CD4-positive, alpha-beta T cell treated with Interferon alpha-2 for 1 hour (primary cell): ENCODE results near the gene PTPRZ1.

ENCODE experiments used
- DNase-seq, 2 donors: peaks; one replicate each; pipeline ENCODE4 v3.0.0-alpha.2; 2020 to 2022

Gene PTPRZ1

DNA sequence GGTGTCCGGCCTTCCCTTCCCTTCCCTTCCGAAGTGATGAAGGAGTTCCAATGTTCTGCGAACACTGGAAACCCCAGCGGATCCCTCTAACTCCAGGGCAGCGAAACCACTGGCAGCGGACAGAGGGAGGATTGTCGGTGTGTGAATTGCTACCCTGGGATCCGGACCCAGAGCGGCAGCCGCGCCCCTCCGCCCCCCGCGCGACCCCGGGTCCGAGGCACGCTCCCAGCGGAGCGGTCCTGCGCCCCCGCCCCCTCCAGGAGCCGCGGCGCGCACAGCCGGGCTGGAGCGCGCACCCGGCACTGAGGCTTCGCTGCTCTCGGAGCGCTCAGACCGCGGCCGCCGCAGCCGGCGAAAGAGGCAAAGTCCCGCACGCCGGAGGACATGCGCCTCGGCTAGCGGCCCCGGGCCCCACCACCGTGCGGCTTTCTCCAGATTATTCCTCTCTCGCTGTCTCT, at the start of gene PTPRZ1:
PTPRZ1 (plus strand) TSS at position 331 of the 458 bp plus-strand sequence. CDS start 339 bp downstream, outside the sequence.
- no peak for DNase-seq

DNA sequence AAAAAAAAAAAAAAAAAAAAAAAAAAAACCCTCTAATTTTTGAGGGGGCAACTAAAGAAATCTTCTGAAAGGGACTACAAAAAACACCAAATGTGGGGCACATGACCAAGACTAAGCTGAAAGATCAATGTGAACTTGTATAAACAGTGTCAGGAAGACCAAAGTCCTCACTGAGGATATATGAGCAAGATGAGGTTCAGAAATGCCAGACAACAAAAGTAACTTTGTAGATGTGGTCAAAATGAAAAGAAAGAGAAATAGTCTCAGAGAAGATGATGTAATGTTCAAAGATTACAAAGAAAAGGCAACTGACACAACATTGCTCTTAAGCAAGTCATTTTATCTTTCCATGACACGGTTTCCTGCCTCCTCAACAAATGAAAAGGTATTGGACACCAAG, 48.7 kb upstream of the PTPRZ1 start:
- DNase-seq: no peak

DNA sequence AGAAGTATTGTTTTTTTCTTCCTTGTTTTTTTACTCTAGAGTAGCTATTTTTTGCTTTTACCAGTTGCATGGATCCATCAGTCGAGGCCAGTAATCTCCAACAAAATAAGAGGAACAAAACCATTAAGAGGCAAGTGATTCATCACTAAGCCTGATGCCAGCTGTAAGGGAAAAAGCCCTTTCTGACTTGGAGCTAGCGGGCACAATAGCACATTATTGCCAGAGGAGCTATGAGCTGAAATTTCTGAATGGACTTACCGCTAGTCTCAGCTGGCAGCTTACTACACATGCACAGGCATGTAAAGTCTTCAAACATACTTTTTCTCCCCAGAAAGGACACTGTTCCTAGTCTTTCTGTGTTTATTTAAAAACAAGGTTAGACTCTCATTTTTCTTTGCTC, 41.6 kb upstream of the PTPRZ1 start:
- no peak for DNase-seq

DNA sequence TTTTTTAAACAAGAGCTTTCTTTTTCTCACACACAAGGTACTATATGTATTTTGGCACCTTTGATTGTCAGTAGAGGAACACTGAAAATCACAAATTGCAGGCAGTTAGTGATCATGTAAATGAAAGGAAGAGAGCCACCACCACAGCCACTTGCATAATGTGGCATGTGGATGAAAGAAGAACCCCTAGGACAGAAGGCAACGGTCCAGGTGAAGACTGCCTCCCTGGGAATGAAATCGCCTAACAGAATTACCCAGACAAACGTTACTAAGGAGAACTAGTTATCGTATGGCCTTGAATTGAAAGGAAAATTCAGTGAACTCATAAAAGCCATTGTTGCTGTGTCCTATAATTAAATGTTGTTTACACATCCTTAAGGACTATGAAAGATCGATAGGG, 41.2 kb upstream of the PTPRZ1 start:
- no peak for DNase-seq

DNA sequence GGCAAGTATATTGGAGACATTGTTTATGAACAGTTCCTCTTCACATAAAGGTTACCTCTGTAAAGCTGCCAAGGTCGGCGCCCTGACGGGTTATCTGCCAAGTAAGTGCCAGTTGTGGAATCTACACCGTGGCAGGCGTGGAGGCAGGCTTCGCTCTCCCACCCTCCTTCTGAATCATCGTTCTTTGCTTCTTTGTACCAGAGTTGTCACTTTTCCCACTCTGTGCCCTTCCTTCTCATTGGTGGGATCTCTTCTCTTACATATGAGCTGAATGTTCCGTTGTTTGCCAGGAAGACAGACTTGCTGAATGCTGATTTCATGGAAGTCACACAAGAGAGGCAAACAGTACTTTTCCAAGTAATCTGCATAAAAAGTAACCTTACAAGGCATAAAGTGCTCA, 40.6 kb upstream of the PTPRZ1 start:
- DNase-seq: no peak

DNA sequence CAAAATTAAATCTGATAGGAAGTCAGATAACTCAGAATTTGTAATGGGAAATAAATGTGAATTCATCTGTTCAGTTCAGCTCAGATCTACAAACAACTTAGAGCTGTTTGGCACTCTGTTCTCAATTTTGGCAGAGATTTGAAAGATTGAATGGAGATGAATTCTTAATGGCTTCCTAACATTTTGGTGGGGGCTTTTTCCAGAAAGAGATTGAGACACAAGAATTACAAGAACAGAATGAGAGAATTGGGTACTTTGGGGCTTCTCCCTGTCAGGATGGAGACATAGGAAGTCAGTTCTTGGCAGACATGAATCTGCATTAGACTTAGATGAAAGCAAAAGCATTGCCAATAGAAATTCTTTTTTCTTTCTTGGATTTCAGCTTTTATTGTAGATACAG, 39.0 kb upstream of the PTPRZ1 start:
- DNase-seq: no peak

DNA sequence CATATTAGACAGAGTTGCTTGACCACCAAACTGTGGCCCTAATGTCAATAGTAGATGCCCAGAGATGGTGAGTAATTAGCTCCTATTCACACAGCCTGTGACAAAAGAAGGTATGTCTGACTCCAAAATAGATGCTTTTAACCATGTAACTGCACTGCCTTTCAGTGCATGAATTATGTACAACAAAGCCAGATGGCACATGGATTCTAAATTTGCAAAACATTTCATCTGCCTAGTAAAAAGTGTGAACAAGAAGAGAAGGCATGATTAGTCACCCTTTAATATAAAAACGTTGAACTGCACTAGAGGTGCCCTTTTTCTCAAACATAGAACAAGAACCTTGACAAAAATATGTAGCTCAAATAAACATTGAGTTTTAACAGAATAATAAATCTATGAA, 35.5 kb upstream of the PTPRZ1 start:
- no peak for DNase-seq

DNA sequence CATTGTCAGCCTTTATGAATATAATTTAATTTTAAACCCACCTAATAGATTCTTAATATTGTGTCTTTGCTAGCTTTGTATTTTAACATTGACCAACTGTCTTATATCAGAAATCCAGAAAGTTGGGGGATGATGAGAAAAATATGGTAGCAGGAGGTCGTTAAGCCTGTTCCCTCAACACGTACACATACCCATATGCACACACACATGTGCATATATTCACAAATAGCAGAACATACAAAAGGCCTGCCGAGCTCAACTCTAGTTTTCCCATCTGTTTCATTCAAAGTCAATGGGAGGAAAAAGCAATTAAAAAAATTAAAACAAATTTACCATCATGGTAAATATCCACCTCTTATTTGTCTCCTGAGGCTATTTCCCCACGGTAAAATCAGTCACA, 25.9 kb upstream of the PTPRZ1 start:
- no peak for DNase-seq

DNA sequence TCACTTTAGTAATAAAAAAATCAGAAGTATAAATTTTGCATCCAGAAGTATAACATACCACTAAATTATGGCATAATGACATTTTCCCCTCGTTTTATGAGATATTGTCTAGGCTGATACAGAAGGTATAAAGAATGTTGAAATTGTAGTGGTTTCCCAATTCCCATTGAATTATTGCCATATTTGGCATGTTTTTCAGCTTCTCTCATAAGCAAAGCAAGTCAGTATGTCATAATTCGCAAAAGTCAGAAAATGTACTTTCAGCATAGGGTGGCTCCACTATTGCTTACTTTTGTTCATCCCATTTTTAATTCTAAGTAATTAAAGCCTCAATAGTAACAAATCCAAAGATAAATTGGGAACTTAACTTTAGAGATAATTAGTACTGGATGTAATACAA, 19.7 kb upstream of the PTPRZ1 start:
- DNase-seq: no peak

DNA sequence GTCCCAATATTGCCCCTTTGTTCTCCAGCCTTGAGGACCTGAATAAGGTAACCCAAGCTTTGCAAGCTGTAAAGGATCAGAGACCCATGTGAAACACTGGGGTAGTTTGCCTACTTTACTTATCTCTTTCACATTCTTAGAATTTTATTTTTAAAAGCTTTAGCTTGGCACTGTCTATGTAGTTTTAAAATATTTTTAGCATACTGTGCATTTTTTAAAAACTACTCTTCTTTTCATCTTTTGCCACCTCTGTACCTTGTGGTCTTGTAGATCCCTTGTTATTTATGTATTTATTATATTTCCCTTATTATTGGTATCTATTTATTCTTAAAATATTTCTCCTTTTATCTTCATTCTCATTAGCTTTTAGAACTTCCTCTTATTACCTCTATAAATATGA, 12.0 kb upstream of the PTPRZ1 start:
- DNase-seq: no peak

DNA sequence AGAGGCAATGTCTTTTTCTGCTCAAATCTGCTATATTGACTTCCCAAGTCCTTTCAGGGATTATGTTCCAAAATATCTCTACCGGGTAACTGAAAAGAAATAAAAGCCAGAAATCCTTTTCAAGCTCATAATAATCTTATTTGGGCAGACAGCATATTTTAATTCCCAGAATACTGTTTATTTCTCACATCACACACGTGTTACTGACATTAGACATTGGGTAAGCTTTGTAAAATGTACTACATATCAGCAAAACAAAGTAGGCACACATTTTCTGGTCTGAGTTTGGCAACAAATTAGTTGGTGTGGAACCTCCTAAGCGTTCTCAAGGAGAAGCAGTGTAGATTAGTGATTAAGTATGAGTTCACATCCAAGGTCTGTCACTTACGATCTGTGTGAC, 10.4 kb upstream of the PTPRZ1 start:
- DNase-seq: no peak

DNA sequence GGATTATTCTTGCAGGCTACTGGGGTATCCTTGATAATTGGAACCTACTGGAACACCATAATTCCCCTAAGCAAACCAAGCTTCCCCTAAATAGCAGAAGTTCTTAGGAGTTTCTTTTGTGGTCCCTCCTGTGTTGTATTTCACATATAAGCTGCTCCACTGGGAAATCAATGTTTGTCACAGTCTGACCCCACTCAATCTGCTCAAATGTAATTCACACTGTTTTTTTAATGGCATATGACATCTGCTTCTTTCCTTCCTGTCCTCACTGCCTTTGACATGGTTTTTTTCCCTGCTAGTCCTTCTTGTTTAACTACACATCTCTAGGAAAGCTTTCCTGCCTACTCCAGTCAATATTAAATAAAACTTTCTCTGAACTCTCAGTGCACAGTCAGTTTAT, 1.8 kb upstream of the PTPRZ1 start:
- no peak for DNase-seq

DNA sequence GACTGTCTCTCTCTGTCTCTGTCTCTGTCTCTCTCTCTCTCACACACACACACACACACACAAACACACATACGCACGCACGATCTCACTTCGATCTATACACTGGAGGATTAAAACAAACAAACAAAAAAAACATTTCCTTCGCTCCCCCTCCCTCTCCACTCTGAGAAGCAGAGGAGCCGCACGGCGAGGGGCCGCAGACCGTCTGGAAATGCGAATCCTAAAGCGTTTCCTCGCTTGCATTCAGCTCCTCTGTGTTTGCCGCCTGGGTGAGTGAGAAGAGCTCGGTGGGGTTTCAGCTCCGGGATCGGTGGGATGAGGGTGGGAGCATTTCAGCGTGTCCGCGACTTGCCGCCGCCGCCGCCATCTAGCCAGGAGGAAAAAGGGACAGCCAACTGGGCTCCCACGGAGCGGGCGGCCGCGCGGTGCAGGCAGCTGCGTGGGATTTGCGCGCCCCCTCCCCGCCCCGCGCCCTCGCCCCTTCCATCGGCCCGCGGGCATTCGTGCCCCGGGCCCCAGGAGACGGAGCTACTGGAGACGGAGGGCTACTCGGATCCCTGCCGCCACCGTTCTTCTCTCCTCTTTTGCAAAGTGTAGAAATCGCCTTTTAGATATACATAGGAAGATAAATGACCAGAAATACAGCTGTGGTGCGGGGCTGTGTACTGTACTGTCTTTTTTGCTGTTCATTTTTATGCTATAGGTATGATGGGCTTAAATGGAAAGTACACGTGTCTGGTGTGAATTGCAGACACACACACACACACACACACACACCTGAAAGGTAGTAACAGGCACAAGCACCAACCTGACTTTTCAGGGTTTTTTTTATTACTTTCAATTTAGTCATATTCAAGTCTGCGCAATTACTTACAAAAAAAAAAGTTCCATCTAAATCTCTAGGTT, 581 bp downstream of the PTPRZ1 start:
- DNase-seq: no peak

DNA sequence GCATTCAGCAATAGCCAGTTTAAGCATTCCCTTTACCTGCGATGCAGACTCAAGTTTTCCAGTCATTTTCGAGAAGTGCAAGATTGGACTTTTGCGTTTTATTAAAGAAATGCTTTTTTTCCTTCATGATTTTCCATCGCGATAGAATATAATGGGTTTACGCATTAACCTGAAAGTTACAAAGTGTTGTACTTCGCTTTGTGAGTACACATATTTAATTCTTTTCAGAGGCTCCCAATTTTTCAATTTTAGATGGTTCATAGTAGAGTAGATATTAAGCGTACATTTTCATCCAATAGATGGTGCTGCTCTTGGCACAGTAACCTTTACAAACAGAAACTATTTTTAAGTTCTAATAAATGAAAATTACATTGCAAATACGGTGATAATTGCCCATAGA, 1.3 kb downstream of the PTPRZ1 start:
- DNase-seq: no peak

DNA sequence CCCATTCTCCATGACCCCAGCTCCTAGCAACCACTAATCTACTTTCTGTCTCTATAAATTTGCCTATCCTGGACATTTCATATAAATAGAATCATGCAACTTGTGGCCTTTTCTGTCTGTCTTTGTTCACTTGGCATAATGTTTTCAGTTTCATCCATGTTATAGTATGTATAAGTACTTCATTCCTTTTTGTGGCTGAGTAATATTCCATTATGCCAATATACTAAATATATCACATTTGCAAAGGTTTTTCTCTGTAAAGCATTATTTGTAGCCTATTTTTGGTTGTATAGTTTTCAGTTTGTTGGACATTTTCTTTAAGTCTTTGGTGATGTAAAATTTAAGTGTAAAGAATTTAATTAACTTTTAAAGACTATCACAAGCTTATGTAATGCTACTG, 2.2 kb downstream of the PTPRZ1 start:
- DNase-seq: no peak

DNA sequence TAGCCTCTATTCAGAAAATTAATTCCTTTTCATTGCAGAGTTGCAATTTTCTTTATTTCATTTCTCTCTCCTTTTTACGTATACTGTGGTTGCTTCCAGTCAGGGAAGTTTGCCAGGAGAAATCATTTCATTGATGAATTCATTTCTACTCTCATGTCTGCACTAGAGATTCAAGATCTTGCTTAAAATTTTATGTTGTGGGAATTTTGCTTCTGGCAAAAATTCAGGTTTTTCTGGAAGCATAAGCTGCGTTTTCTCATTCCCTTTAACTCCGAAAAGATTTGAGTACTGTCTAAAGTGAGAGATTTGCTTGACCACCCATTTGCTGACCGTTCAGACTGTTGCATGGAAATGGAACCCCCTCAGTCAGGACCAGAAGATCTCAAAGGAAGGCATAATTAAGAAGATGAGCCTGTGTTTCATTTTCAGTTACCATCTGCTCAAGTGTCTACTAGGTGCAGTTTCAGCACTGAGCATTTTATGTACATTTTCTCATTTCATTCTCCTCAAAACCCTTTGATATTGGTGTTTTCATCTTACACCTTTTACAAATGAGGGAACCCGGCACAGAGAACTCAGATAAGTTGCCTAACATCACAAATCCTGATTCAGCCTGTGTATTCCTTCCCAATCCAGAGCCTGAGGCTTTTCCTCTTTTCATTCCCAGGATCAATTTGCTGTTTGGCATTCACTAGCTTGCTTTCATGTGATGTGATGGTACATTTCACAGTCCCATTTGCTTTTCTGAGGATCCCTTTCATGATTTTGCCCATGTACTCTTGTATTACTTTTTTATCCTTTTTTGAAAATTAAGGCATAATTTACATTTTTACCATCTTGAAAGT, 3.9 kb downstream of the PTPRZ1 start:
- no peak for DNase-seq

DNA sequence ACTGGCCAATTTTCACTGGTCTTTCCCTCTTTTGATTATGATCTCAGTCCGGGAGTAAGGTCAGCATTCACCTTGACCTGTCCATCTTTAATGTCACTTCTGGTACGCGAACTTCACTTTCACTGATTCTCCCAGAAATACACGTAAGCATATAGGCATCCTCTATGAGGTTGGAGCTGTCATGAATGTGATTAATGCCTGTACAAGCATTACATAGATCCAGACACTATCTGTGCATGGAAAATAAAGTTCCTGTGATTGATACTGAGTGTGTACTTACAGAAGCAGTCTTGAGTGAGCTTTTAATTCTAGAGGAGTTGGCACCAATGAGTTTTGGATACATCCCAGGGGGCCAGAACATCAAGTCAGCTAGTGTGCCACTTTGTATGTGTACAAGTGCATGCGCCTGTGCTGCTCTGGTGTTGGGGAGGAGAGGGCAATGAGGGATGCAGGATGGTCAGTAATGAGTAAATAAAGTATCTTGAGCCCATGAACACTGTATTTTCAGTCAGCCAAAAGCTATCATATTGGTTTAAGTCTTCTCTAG, 6.0 kb downstream of the PTPRZ1 start:
- DNase-seq: no peak

DNA sequence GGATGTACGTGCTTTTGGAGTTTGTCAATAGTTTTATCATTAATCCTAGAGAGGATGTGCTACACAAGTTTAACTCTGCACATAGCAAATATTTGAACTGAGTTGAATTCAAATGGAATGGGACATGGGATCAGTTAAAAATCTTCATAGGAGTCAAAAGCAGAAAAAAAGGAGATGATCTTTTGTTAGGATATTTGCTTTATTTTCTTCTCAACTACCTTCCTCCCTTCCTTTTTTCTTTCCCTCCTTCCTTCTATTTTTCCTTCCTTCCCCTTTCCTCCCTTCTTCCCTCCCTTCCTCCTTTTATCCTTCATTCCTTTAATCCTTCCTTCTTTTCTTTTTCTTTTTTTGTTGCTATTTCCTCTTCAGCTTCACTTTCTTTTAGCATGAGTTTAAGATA, 6.6 kb downstream of the PTPRZ1 start:
- no peak for DNase-seq

DNA sequence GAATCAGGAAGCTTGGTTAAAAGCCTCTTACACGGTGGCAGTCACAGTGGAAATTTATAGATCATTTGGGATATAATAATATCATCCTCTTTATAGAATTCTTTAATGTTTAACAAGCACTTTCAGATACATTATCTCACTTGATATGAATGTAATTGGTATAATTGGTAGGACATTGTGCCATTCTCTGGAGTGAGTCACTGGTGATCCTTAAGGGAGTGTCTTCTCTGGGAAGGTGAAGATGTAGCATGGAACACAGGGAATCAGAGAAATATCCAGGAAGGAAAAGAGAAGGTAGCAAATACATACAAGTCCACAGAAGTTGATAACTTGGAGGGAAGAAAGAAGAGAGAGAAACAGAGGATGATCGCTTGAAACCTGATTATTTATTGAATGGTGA, 9.8 kb downstream of the PTPRZ1 start:
- DNase-seq: no peak

DNA sequence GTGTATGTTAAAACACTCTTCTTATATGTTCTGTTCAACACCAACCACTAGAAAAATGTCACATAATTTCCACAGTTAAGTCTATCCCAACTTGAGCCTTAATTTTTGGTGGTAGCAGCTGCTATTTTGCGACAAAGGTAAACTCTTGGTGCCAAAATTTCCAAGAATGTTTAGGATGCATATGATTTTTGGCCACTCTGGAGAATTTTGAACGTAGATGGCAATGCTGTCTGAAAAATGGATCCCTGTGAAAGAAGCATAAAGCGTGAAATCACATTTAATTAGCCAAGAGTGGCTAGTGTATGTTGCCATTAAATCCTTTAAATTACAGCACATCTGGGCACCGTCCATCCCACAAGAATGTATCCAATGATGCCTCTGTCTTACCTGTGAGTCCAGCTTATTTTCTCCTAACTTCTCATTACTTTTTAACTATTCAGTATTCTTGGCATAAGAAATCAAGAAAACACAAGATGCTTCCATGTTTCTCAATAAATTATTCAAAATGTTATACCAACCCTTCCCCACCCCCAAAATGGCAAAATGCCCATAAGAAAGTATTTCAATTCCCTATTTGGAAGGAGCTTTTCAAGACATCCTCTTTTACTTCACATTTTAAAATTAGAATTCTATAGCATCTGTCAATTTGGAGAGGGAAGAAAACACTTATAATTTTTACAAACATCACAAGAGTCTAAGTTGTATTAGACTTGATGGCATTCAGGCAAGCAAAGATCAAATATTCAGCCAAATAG, 12.4 kb downstream of the PTPRZ1 start:
- no peak for DNase-seq

DNA sequence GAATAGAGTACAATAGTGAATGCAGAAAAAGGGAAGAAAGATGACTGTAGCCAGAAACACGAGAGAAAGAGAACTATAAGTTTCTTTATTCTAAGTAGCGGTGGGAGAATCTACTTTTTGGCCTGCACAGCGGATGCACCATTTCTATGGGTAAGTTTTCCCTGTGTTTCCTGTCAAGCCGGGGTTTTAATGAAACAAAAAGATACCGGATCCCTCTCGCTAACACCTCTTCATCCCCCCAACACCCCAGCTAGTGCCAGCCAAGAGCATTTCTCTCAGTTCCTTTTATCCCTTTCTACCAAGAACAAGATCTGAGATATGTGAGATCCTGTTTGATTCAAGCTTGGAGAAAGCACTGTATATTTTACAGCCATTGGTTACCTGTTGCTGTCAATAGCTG, 14.7 kb downstream of the PTPRZ1 start:
- no peak for DNase-seq

DNA sequence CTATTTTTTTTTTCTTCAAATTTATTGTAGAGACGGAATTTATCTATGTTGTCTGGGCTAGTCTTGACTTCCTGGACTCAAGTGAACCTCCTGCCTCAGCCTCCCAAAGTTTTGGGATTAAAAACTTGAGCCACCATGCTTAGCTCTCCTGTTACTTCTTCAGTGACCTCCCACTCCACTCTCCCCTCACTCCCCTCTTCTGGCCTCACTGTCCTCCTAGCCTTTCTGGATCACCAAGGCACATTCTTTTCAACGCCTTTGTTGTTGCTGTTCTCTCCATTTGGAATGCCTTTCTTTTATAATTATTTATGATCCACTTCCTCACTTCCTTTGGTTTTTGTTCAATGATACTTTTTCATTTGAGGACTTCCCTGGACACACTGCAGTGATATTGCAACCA, 17.9 kb downstream of the PTPRZ1 start:
- no peak for DNase-seq

DNA sequence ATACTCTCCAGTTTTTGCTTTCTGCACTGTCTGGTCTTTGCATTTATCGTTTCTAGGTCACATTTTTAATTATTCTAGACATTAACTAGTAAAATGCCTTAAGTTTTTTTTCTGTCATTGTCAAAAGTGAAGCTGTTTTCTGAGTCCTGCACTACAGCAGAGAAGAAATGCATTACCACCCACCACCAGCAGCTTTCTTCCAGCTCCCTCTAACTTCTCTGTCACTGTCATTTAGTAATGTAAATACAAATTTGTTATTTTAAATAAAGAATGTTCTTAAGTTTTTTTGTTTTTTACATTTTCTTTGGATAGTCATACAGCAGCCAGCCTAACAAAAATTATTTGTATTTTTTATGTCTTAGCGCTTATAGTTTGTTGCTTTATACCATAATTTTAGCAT, 18.8 kb downstream of the PTPRZ1 start:
- no peak for DNase-seq
